Astrocyte (in vitro differentiated cells and primary cell): ENCODE measurements around the gene MX2. TPM values are rescaled to one million over a fixed set of nuclear protein-coding genes. Genes with fewer than 3 reads are reported as not detected.

ENCODE experiments used
- DNase-seq: peaks from one replicate; pipeline ENCODE4 v3.0.0-alpha.2; 2010; ENCODE audit warnings: low read depth
- FAIRE-seq: peaks from 2 replicates; lab custom pipeline; 2011; peaks lifted over from hg19 to GRCh38; lab: Jason Lieb, UNC
- H2AFZ ChIP-seq: 2 replicates; pipeline ENCODE4 v1.6.0; 2012; ENCODE audit warnings: low read depth, low read length, inconsistent platforms
- H3K27ac ChIP-seq: 2 replicates; pipeline ENCODE4 v1.5.1; 2011; ENCODE audit warnings: low read depth, low read length, inconsistent platforms
- H3K27me3 ChIP-seq: 2 replicates; pipeline ENCODE4 v1.6.0; 2011; ENCODE audit warnings: low read length, inconsistent platforms; ENCODE audit not compliant: insufficient read depth
- H3K36me3 ChIP-seq: 2 replicates; pipeline ENCODE4 v1.5.1; 2011; ENCODE audit warnings: low read length, inconsistent platforms; ENCODE audit not compliant: insufficient read depth
- H3K4me1 ChIP-seq: 2 replicates; pipeline ENCODE4 v1.5.1; 2011; ENCODE audit warnings: low read length, inconsistent platforms; ENCODE audit not compliant: insufficient read depth
- H3K4me2 ChIP-seq: 2 replicates; pipeline ENCODE4 v1.6.0; 2012; ENCODE audit warnings: low read length, inconsistent platforms
- H3K4me3 ChIP-seq: 2 replicates; pipeline ENCODE4 v1.5.1; 2011; ENCODE audit warnings: low read depth, mild to moderate bottlenecking, low read length, inconsistent platforms; ENCODE audit not compliant: insufficient read depth
- H3K79me2 ChIP-seq: 2 replicates; pipeline ENCODE4 v1.6.0; 2012; ENCODE audit warnings: mild to moderate bottlenecking, low read length, inconsistent platforms; ENCODE audit not compliant: insufficient read depth
- H3K9ac ChIP-seq: 2 replicates; pipeline ENCODE4 v1.6.0; 2012; ENCODE audit warnings: mild to moderate bottlenecking, low read length, inconsistent platforms
- H3K9me3 ChIP-seq: 2 replicates; pipeline ENCODE4 v1.5.1; 2012; ENCODE audit warnings: low read depth, mild to moderate bottlenecking, low read length, inconsistent platforms; ENCODE audit not compliant: insufficient read depth
- H4K20me1 ChIP-seq: 2 replicates; pipeline ENCODE4 v1.6.0; 2012; ENCODE audit warnings: low read length, inconsistent platforms; ENCODE audit not compliant: insufficient read depth
- H3K27ac Mint-ChIP-seq: one replicate; pipeline ENCODE4 v1.8.0; 2021; ENCODE audit warnings: mild to moderate bottlenecking, mixed read lengths; ENCODE audit not compliant: unreplicated experiment
- H3K27me3 Mint-ChIP-seq: one replicate; pipeline ENCODE4 v1.8.0; 2021; ENCODE audit warnings: low read depth, mixed read lengths; ENCODE audit not compliant: unreplicated experiment
- H3K36me3 Mint-ChIP-seq: one replicate; pipeline ENCODE4 v1.8.0; 2021; ENCODE audit warnings: low read depth, mixed read lengths; ENCODE audit not compliant: unreplicated experiment
- H3K4me1 Mint-ChIP-seq: one replicate; pipeline ENCODE4 v1.8.0; 2021; ENCODE audit warnings: low read depth, mixed read lengths; ENCODE audit not compliant: unreplicated experiment
- H3K4me3 Mint-ChIP-seq: one replicate; pipeline ENCODE4 v1.8.0; 2021; ENCODE audit warnings: mild to moderate bottlenecking, moderate library complexity, mixed read lengths; ENCODE audit not compliant: unreplicated experiment
- H3K9me3 Mint-ChIP-seq: one replicate; pipeline ENCODE4 v1.8.0; 2021; ENCODE audit warnings: mild to moderate bottlenecking, mixed read lengths; ENCODE audit not compliant: unreplicated experiment
- EZH2 ChIP-seq: IDR thresholded peaks from 2 replicates; pipeline ENCODE4 v1.6.1; 2012; ENCODE audit warnings: mild to moderate bottlenecking, low read length, inconsistent platforms; ENCODE audit not compliant: insufficient read depth
- total RNA-seq: library from RNA; stranded (reverse); gene quantifications from 2 replicates; pipeline ENCODE4 v1.2.1, GENCODE V29; 2021
- TF ChIP-seq, protein P1 (sequence below): IDR thresholded peaks from 2 replicates; pipeline ENCODE4 v1.5.1; 2011; ENCODE audit warnings: low read depth, mild to moderate bottlenecking, inconsistent platforms, low read length, moderate library complexity; ENCODE audit not compliant: insufficient read depth

Gene MX2
- total RNA-seq, 1 donor from 2014 or later, result 8.6 TPM

DNA sequence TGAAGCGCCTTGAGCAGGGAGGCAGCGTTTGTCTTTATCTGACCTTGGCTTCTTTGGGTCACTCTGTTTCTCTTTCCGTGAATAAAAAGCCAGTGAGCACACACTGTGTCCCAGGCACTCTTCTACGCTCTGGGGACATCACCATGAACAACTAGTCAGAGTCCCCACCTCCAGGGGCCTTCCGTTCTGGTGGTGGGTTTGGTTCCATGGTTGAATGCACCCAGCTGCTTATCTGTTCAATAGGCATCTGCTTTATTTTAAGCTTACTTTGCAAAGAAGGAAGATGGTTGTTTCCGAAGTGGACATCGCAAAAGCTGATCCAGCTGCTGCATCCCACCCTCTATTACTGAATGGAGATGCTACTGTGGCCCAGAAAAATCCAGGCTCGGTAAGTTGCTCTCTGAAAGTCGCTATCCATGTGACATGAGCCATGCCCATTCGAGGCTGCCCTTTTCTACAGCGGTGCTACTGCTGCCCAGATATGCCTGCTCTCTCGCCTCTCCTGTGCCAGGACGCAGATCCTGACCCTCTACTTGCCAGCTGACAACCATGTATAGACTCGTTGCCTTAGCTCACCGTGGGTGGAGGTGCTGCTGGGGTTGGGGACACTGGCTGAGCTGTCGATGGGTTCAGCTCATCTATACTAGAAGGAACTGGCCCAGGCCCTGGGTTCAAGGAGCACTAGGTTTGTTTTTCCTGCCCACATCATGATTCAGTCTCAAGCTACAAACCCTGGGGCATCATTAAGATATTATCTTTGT lies 70.1 kb downstream of the MX2 start:
- Mint-ChIP-seq H3K9me3 (peaks cover 8% of the 10 kb centered on the region), H3K27me3 (peaks cover 2% of the 10 kb centered on the region), H3K4me1 (peaks cover 31% of the 10 kb centered on the region), H3K27ac (no peak overlapping the region), H3K36me3 (peaks cover 44% of the 10 kb centered on the region), H3K4me3 (peak overlapping the region; percentile 74)
- FAIRE-seq (no peak), DNase-seq (no peak)
- Histone ChIP-seq H2AFZ (no peak overlapping the region), H3K9me3 (no peaks in the 10 kb centered on the region), H3K27ac (no peak overlapping the region), H3K4me2 (no peak overlapping the region), H3K36me3 (no peaks in the 10 kb centered on the region), H3K9ac (no peak overlapping the region), H3K4me3 (no peak overlapping the region), H3K27me3 (peaks cover 8% of the 10 kb centered on the region), H3K4me1 (no peaks in the 10 kb centered on the region), H4K20me1 (no peaks in the 10 kb centered on the region), H3K79me2 (no peaks in the 10 kb centered on the region)
- TF ChIP-seq, protein P1, sequence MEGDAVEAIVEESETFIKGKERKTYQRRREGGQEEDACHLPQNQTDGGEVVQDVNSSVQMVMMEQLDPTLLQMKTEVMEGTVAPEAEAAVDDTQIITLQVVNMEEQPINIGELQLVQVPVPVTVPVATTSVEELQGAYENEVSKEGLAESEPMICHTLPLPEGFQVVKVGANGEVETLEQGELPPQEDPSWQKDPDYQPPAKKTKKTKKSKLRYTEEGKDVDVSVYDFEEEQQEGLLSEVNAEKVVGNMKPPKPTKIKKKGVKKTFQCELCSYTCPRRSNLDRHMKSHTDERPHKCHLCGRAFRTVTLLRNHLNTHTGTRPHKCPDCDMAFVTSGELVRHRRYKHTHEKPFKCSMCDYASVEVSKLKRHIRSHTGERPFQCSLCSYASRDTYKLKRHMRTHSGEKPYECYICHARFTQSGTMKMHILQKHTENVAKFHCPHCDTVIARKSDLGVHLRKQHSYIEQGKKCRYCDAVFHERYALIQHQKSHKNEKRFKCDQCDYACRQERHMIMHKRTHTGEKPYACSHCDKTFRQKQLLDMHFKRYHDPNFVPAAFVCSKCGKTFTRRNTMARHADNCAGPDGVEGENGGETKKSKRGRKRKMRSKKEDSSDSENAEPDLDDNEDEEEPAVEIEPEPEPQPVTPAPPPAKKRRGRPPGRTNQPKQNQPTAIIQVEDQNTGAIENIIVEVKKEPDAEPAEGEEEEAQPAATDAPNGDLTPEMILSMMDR, result no peak
- no peak for TF ChIP-seq EZH2

DNA sequence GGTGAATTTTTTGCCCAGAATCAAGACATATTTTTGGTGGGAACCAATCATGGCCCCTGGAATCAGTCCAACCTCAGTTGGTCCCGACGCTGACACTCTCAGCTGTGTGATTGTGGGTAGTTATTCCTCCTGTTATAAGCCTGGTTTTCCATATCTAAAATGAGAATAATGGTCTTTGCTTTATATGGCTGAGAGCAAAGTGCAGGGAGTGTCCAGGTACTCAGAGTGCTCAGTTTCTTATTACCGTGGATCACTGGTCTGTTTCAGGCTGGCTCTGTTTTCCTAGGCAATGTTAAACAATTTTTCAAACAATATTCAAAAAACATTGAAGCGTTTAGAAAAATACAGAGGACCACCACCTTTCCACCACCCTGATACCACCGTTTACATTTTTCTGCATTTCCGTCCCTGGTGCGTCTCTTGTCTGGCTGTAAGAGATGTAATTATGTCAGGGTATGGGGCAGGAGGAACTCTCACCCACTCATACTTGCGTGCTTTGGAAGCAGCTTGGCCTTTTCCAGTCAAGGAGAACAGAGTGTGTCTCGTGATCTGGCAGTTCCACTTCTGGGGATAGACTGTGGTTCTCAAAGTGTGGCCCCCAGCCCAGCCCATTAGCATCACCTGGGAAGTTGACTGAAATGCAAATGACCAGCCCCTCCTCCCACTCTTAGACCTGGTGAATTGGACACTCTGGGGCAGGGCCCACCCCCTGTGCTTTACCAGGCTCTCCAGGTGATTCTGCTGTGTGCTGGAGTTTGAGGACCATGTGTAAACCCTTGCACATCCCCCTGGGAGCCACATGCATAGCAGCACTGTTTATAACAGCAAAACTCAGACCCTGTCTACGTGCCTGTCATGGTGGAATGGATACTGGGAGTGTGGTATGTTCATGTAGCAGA lies 71.0 kb downstream of the MX2 start:
- Histone ChIP-seq H3K9ac (no peak overlapping the region), H3K79me2 (no peaks in the 10 kb centered on the region), H2AFZ (no peak overlapping the region), H3K4me1 (no peaks in the 10 kb centered on the region), H3K4me2 (no peak overlapping the region), H3K27ac (no peak overlapping the region), H3K9me3 (no peaks in the 10 kb centered on the region), H3K36me3 (no peaks in the 10 kb centered on the region), H3K4me3 (no peak overlapping the region), H3K27me3 (peaks cover 2% of the 10 kb centered on the region), H4K20me1 (no peaks in the 10 kb centered on the region)
- no peak for DNase-seq
- Mint-ChIP-seq H3K36me3 (peaks cover 39% of the 10 kb centered on the region), H3K27ac (no peak overlapping the region), H3K4me1 (peaks cover 26% of the 10 kb centered on the region), H3K4me3 (no peak overlapping the region), H3K9me3 (peaks cover 8% of the 10 kb centered on the region), H3K27me3 (no peaks in the 10 kb centered on the region)
- no peak for FAIRE-seq
- TF ChIP-seq, protein P1, result no peak
- no peak for TF ChIP-seq EZH2
